Skeletal muscle tissue (tissue), 4 donors: ENCODE data around the gene SPAG6. TPM values are rescaled to one million over a fixed set of nuclear protein-coding genes. Genes with fewer than 3 reads are reported as not detected.

ENCODE experiments used
- H3K27ac ChIP-seq: one replicate; pipeline ENCODE4 v1.7.0; 2013; ENCODE audit warnings: mild to moderate bottlenecking, low read depth, low read length, inconsistent platforms
- H3K27me3 ChIP-seq, 3 donors: one replicate each; pipeline ENCODE4 v1.7.0; 2013; ENCODE audit warnings: low read length in 3 of 3; ENCODE audit not compliant: control insufficient read depth in 3 of 3, insufficient read depth in 3 of 3
- H3K36me3 ChIP-seq, 3 donors: one replicate each; pipeline ENCODE4 v1.7.0; 2013; ENCODE audit warnings: low read length in 3 of 3; ENCODE audit not compliant: control insufficient read depth in 3 of 3, insufficient read depth in 3 of 3
- H3K4me1 ChIP-seq, 3 donors: one replicate each; pipeline ENCODE4 v1.7.0; 2013; ENCODE audit warnings: low read length in 3 of 3, mild to moderate bottlenecking in 3 of 3; ENCODE audit not compliant: control insufficient read depth in 3 of 3, insufficient read depth in 3 of 3
- H3K4me3 ChIP-seq, 3 donors: one replicate each; pipeline ENCODE4 v1.7.0; 2013; ENCODE audit warnings: low read length in 3 of 3
- H3K9ac ChIP-seq, 3 donors: one replicate each; pipeline ENCODE4 v1.7.0; 2013; ENCODE audit warnings: low read length in 3 of 3, mild to moderate bottlenecking in 3 of 3, moderate library complexity in 2 of 3, low read depth in 1 of 3
- H3K9me3 ChIP-seq, 3 donors: one replicate each; pipeline ENCODE4 v1.7.0; 2013; ENCODE audit warnings: low read length in 3 of 3; ENCODE audit not compliant: control insufficient read depth in 3 of 3
- total RNA-seq: library from RNA; depleted of rRNA; stranded (reverse); fragments of >200 nt; gene quantifications from one replicate; pipeline ENCODE4 v1.2.3, GENCODE V29; 2014
- donor health status: Osteomylitis.

The SPAG6 gene
- total RNA-seq, 1 donor from 2014 or later: 2.6 TPM

- no peak overlapping the region for H3K4me3 ChIP-seq
- no peak overlapping the region for H3K9ac ChIP-seq
- no peaks in the 10 kb centered on the region for H3K4me1 ChIP-seq
- no peak overlapping the region for H3K27ac ChIP-seq
- H3K9me3 ChIP-seq: no peaks in the 10 kb centered on the region
- no peaks in the 10 kb centered on the region for H3K27me3 ChIP-seq
- H3K36me3 ChIP-seq: no peaks in the 10 kb centered on the region
Observed at GRCh38 chr10:22367471-22367870, 22.2 kb downstream of the SPAG6 start.

DNA sequence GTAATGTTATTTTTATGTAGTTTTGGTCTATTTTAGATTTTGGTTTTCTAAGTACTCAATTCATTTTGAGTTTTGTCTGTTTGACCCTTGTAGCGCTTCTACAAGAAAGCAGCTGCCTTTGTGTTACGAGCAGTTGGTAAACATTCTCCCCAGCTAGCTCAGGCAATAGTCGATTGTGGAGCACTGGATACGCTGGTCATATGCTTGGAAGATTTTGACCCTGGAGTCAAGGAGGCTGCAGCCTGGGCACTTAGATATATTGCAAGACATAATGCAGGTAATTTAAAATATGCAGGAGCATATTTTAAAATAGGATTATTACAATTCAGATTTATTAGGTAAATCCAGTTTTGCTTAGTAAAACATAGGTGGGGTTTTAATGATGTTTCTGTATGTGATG lies 23.1 kb downstream of the SPAG6 start:
- H3K9ac ChIP-seq: no peak overlapping the region
- no peaks in the 10 kb centered on the region for H3K36me3 ChIP-seq
- H3K4me1 ChIP-seq: peaks cover 0 to 2% (median 0%) of the 10 kb centered on the region in 3 donors
- H3K9me3 ChIP-seq: no peaks in the 10 kb centered on the region
- no peak overlapping the region for H3K27ac ChIP-seq
- H3K4me3 ChIP-seq: no peak overlapping the region
- H3K27me3 ChIP-seq: no peaks in the 10 kb centered on the region

DNA sequence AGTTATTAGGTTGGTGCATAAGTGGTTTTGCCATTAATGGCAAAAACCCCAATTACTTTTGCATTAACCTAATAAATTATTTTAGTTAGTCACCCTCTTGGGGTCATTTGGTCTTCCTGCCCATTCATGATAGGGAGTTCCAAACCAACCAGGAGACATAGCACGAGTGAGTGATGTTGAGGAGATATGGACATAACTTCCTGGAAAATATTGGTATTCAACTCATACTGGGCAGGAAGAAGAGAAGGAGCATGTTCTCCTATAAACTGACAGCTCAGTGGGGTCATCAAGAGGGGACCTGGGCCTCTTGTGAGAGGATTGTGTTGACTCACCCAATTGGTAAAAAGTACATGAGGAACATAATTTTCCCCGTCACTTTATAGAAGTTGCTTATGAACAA lies 23.7 kb downstream of the SPAG6 start:
- H3K9me3 ChIP-seq: no peaks in the 10 kb centered on the region
- no peak overlapping the region for H3K27ac ChIP-seq
- no peak overlapping the region for H3K4me3 ChIP-seq
- H3K4me1 ChIP-seq: peaks cover 0 to 2% (median 0%) of the 10 kb centered on the region in 3 donors
- no peaks in the 10 kb centered on the region for H3K36me3 ChIP-seq
- no peak overlapping the region for H3K9ac ChIP-seq
- H3K27me3 ChIP-seq: no peaks in the 10 kb centered on the region

DNA sequence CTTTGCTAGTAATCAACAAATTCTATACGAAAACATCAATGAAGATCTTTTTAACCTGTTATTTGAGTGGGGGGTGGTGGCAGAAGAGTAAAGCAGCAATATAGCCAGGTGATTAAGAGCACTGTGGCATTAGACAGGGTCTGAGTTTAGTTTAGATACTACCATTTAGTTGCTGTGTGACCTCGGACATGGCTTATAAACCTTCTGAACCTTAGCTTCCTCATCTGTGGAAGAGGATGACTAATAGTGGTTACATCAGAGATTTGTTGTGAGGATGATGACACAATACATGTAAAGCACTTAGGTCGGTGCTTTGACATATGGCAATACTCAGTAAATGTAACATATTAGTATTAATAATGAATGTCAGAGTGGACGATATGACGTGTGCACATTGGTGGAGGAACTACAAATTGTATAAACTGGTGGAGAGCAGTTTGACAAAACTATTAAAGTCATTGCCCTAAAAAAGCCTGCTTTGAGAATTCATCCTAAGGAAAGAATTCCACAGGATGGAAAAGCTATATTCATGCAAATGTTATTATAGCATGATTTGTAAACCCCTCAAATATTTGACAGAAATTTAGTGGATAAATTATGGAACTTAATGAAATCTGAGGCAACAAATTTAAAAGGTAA lies 24.3 kb downstream of the SPAG6 start:
- Histone ChIP-seq H3K27me3 (no peaks in the 10 kb centered on the region), H3K9ac (no peak overlapping the region), H3K9me3 (no peaks in the 10 kb centered on the region), H3K4me3 (no peak overlapping the region), H3K27ac (no peak overlapping the region), H3K4me1 (peaks cover 0 to 2% (median 0%) of the 10 kb centered on the region in 3 donors), H3K36me3 (no peaks in the 10 kb centered on the region)

GRCh38 chr10:22370320-22370719 lies 25.0 kb downstream of the SPAG6 start:
- Histone ChIP-seq H3K27me3 (no peaks in the 10 kb centered on the region), H3K27ac (no peak overlapping the region), H3K9ac (no peak overlapping the region), H3K9me3 (no peaks in the 10 kb centered on the region), H3K4me3 (no peak overlapping the region), H3K36me3 (no peaks in the 10 kb centered on the region), H3K4me1 (peaks cover 0 to 2% (median 0%) of the 10 kb centered on the region in 3 donors)

DNA sequence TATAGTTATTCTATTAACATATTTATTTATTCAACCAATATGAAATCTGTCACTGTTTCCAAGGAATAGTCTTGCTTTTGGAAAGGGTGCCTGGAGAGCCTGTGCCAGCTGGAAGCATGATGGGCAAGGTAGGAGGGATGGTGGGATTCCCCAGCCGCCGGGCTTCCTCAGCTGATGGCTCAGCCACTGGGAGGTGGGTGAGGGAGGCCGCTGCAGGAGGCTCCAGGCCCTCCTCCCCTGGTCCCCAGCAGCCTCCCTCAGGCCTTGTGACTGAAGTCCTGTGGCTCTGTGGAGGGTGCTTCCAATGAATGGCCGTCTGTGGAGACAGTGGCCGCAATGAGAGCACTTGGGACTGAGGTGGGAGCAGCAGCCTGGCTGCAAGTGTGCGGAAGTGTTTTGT lies 27.0 kb downstream of the SPAG6 start:
- Histone ChIP-seq H3K27me3 (peaks cover 0 to 3% (median 0%) of the 10 kb centered on the region in 3 donors), H3K27ac (no peak overlapping the region), H3K9ac (no peak overlapping the region), H3K4me3 (no peak overlapping the region), H3K4me1 (peaks cover 0 to 2% (median 0%) of the 10 kb centered on the region in 3 donors), H3K9me3 (no peaks in the 10 kb centered on the region), H3K36me3 (no peaks in the 10 kb centered on the region)

- Histone ChIP-seq H3K4me3 (no peak overlapping the region), H3K27ac (no peak overlapping the region), H3K9ac (no peak overlapping the region), H3K4me1 (peaks cover 0 to 2% (median 0%) of the 10 kb centered on the region in 3 donors), H3K27me3 (peaks cover 0 to 3% (median 0%) of the 10 kb centered on the region in 3 donors), H3K36me3 (no peaks in the 10 kb centered on the region), H3K9me3 (no peaks in the 10 kb centered on the region)
Observed at GRCh38 chr10:22372917-22373316, 27.6 kb downstream of the SPAG6 start.

DNA sequence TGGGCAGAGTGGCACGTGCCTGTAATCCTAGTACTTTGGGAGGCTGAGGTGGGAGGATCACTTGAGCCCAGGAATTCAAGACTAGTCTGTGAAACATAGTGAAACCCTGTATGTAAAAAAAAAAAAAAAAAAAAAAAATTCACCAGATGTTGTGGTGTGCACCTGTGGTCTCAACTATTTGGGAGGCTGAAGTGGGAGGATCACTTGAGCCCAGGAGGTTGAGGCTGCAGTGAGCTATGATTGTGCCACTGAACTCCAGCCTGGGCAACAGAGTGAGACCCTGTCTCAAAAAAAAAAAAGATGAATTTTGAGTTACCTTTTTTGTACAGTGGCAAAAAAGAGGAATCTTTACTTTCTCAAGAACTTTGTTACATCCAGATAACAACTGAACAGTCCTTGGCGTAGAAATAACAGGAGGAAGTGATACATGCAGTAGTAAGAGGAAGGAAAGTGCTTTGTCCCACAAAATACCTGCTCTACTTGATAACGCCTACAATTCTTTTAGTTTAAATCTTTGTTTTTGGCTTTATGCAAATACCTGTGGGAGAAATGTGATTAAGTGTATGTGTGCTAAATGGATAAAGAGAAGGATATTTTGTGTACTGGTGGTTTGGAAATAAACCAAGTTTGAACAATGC lies 29.3 kb downstream of the SPAG6 start:
- Histone ChIP-seq H3K4me1 (peaks cover 0 to 2% (median 0%) of the 10 kb centered on the region in 3 donors), H3K9ac (no peak overlapping the region), H3K27ac (no peak overlapping the region), H3K27me3 (peaks cover 0 to 3% (median 0%) of the 10 kb centered on the region in 3 donors), H3K36me3 (no peaks in the 10 kb centered on the region), H3K4me3 (no peak overlapping the region), H3K9me3 (no peaks in the 10 kb centered on the region)

DNA sequence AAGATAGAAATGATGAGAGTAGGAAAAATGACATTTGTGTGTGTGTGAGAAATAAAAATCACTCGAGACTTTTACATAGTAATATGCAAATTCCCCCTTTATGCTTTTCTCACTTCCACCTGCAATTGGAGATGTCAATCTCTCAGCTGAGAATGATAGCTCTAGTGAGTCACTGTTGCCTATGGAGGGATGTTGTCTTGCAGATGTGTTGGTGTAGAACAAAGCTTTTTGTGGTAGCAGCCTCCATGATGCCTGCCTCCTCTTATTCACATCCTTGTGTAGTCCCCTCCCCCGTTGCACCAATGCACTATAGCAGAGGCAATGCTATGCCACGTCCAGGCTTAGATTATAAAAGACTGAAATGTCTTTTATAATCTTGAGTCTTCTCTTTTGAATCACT lies 33.8 kb downstream of the SPAG6 start:
- Histone ChIP-seq H3K9ac (no peak overlapping the region), H3K9me3 (no peaks in the 10 kb centered on the region), H3K27ac (no peak overlapping the region), H3K4me1 (no peaks in the 10 kb centered on the region), H3K4me3 (no peak overlapping the region), H3K27me3 (peaks cover 0 to 3% (median 2%) of the 10 kb centered on the region in 3 donors), H3K36me3 (no peaks in the 10 kb centered on the region)

DNA sequence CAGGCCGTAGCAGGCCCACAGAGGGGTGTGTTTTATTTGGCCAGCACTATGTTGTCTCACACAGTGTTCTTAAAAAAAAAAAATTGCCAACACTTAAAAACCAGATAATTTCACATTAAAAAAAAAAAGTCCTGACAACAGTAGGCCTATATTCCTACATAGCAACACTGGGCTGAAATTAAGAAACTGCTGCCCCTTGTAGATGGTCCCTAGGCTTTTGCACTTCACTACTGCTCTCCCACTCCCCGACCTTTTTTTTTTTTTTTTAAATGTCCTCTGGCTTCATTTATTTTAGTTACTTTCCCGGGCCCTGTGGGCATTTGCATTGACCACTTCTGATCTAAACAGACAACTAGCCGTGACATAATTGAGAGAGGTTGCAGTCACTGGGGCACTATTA lies 36.0 kb downstream of the SPAG6 start:
- Histone ChIP-seq H3K4me3 (no peak overlapping the region), H3K27me3 (peaks cover 0 to 3% (median 2%) of the 10 kb centered on the region in 3 donors), H3K36me3 (no peaks in the 10 kb centered on the region), H3K9me3 (no peaks in the 10 kb centered on the region), H3K27ac (no peak overlapping the region), H3K9ac (no peak overlapping the region), H3K4me1 (no peaks in the 10 kb centered on the region)
